ENCODE data around the gene MS4A8. TPM values are rescaled to one million over a fixed set of nuclear protein-coding genes. Genes with fewer than 3 reads are reported as not detected.

MS4A8 gene
- total RNA-seq, 4 donors from 2014 or later, result 0.98 to 9.5 (median 2.1) TPM; not detected in 1

GRCh38 chr11:60748225-60748624, 48.8 kb downstream of the MS4A8 start:
- Histone ChIP-seq H3K4me1 (no peaks in the 10 kb centered on the region), H3K9me3 (no peaks in the 10 kb centered on the region), H3K27ac (no peak overlapping the region), H3K27me3 (no peaks in the 10 kb centered on the region), H3K36me3 (no peaks in the 10 kb centered on the region), H3K4me3 (no peak overlapping the region)
- TF ChIP-seq CTCF (IDR thresholded peaks at IDR 0.05) (no peak), POLR2A (IDR thresholded peaks at IDR 0.05) (no peak)
- intact Hi-C loops (cut with DNase I; ENCODE audit: low total_unique reads), result no loop called here
- DNase-seq, result no peak

DNA sequence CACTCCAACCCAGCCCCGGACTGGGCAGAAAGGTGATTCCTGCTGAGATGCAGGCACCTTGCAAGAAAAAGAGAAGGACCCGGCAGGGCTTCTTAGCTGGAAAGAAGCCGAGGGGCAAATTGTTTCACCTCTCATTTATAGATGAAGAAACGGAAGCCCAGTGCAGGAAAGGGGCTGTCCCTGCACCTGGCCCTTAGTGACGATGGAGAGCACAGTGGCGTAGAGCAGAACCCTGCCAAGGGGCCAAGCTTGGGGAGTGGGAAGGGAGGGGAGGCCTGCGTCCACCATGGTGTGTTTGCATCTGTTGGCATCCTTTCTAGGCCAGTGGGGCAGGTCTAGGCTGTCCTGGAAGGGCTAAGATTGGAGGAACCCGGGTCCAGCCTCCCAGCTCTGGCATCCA, 49.4 kb downstream of the MS4A8 start:
- Histone ChIP-seq H3K9me3 (no peaks in the 10 kb centered on the region), H3K27me3 (no peaks in the 10 kb centered on the region), H3K36me3 (no peaks in the 10 kb centered on the region), H3K27ac (no peak overlapping the region), H3K4me3 (no peak overlapping the region), H3K4me1 (no peaks in the 10 kb centered on the region)
- intact Hi-C loops (cut with DNase I; ENCODE audit: low total_unique reads), result no loop called here
- no peak for DNase-seq
- no peak for TF ChIP-seq CTCF (IDR thresholded peaks at IDR 0.05)
- no peak for TF ChIP-seq POLR2A (IDR thresholded peaks at IDR 0.05)

DNA sequence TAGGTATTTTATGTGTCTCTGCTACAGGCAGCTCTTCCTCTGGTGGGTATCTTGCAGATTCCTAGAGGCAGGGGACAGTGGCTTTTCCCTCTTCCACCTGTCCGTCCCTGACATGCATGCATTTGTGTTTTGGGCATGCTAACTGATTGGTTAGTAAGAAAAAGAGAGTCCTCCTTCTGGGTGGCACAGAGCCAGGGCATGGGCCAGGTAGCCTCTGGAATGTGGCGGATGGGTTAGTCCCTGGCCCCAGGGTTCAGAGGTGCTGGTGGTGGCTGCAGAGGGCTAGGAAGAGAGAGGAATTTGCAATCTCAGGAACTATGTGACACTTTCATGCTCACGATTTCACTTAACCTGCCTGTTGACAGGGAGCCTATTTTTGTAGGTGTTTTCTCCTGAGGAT, 51.5 kb downstream of the MS4A8 start:
- Histone ChIP-seq H3K27ac (no peak overlapping the region), H3K4me1 (no peaks in the 10 kb centered on the region), H3K27me3 (no peaks in the 10 kb centered on the region), H3K36me3 (no peaks in the 10 kb centered on the region), H3K4me3 (no peak overlapping the region), H3K9me3 (no peaks in the 10 kb centered on the region)
- intact Hi-C loops (cut with DNase I; ENCODE audit: low total_unique reads), result no loop called here
- TF ChIP-seq CTCF (IDR thresholded peaks at IDR 0.05) (no peak), POLR2A (IDR thresholded peaks at IDR 0.05) (no peak)
- no peak for DNase-seq

DNA sequence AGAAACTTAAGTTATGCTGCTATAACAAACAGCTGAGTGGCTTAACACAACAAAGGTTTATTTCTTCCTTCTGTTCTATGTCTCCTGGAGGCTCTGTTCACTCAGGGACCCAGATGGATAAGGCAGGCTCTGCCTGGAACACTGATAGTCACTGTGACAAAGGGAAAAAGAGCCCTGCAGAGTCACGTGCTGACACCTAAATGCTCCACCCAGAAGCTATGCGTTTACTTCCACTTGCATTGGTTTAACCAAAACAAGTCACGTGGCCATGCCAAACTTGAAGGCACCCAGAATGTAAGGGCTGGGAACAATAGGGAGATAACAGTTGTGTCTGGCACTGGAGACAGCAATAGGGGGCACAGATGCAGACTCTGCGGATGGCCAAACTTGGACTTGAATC, 53.9 kb downstream of the MS4A8 start:
- no peaks in the 10 kb centered on the region for H3K36me3 ChIP-seq
- intact Hi-C loops (cut with DNase I; ENCODE audit: low total_unique reads), result no loop called here
- no peaks in the 10 kb centered on the region for H3K9me3 ChIP-seq
- no peaks in the 10 kb centered on the region for H3K4me1 ChIP-seq
- no peak overlapping the region for H3K4me3 ChIP-seq
- H3K27ac ChIP-seq, result no peak overlapping the region
- no peak for TF ChIP-seq CTCF (IDR thresholded peaks at IDR 0.05)
- no peak for TF ChIP-seq POLR2A (IDR thresholded peaks at IDR 0.05)
- no peak for DNase-seq
- H3K27me3 ChIP-seq, result no peaks in the 10 kb centered on the region

DNA sequence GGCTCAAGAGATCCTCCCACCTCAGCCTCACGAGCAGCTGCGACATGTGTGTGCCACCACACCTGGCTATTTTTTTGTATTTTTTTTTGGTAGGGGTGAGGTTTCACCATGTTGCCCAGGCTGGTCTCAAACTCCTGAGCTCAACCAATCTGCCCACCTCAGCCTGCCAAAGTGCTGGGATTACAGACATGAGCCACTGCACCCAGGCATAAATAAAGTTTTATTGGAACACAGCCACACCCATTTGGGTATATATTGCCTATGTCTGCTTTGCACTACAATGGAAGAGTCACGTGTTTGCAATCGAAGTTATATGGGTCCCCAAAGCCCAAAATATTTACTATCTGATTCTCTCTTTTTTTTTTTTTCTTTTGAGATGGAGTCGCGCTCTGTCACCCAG, 55.5 kb downstream of the MS4A8 start:
- TF ChIP-seq CTCF (IDR thresholded peaks at IDR 0.05) (no peak), POLR2A (IDR thresholded peaks at IDR 0.05) (no peak)
- no peaks in the 10 kb centered on the region for H3K36me3 ChIP-seq
- no peak overlapping the region for H3K4me3 ChIP-seq
- no peak for DNase-seq
- intact Hi-C loops (cut with DNase I; ENCODE audit: low total_unique reads), result no loop called here
- no peaks in the 10 kb centered on the region for H3K27me3 ChIP-seq
- no peak overlapping the region for H3K27ac ChIP-seq
- no peaks in the 10 kb centered on the region for H3K4me1 ChIP-seq
- H3K9me3 ChIP-seq, result no peaks in the 10 kb centered on the region

Data from uterus (tissue), 4 donors.